IMR-90 (cell line): ENCODE measurements around the gene RHPN2. TPM values are rescaled to one million over a fixed set of nuclear protein-coding genes. Genes with fewer than 3 reads are reported as not detected.

Source experiments
- ATAC-seq: fragments of 200-7000 bp; cut with Tn5 transposase; 2 replicates; pipeline ENCODE4 v1.9.1; 2020; ENCODE audit warnings: low read depth, mild to moderate bottlenecking, moderate library complexity
- BruUV-seq: library from RNA; stranded (reverse); fragments of 400-500 nt; replicated peaks from 2 replicates; lab custom pipeline; 2021; lab: Mats Ljungman, UMichigan
- CTCF ChIA-PET: fragments of 300-600 bp; formaldehyde crosslinking; extraction: SDS; loops from one replicate; lab custom pipeline; 2021; ENCODE audit warnings: antibody characterized with exemption; lab: Yijun Ruan, JAX
- POLR2A ChIA-PET: fragments of 300-600 bp; sonication (Branson Sonifier 250); formaldehyde crosslinking; loops from one replicate; lab custom pipeline; 2022; ENCODE audit warnings: antibody characterized with exemption; ENCODE audit not compliant: unreplicated experiment; lab: Charles Lee
- DNase-seq: peaks from one replicate; pipeline ENCODE4 v3.0.0; 2013
- H2AFZ ChIP-seq: replicated peaks from 2 replicates; pipeline ENCODE3; 2013; ENCODE audit warnings: low read length, mild to moderate bottlenecking; ENCODE audit not compliant: poor library complexity
- H2AK5ac ChIP-seq: 2 replicates; pipeline ENCODE4 v1.6.1; 2013; ENCODE audit warnings: low read depth, low read length, inconsistent platforms
- H2AK9ac ChIP-seq: replicated peaks from 2 replicates; pipeline ENCODE3; 2013; ENCODE audit warnings: mild to moderate bottlenecking, low read depth, low read length, moderate library complexity; ENCODE audit not compliant: poor library complexity
- H2BK120ac ChIP-seq: 2 replicates; pipeline ENCODE4 v1.6.1; 2013; ENCODE audit warnings: low read depth, low read length, inconsistent platforms
- H2BK15ac ChIP-seq: 3 replicates; pipeline ENCODE4 v1.6.1; 2013; ENCODE audit warnings: low read depth, low read length, inconsistent platforms
- H2BK20ac ChIP-seq: 2 replicates; pipeline ENCODE4 v1.6.1; 2013; ENCODE audit warnings: low read depth, mild to moderate bottlenecking, inconsistent platforms, low read length, moderate library complexity
- H2BK5ac ChIP-seq: 2 replicates; pipeline ENCODE4 v1.6.1; 2013; ENCODE audit warnings: mild to moderate bottlenecking, low read depth, low read length, inconsistent platforms; ENCODE audit not compliant: poor library complexity, severe bottlenecking
- H3K14ac ChIP-seq: replicated peaks from 2 replicates; pipeline ENCODE4 v1.6.1; 2013; ENCODE audit warnings: low read depth, low read length, inconsistent platforms
- H3K18ac ChIP-seq: 2 replicates; pipeline ENCODE4 v1.6.1; 2013; ENCODE audit warnings: low read depth, low read length, control low read depth
- H3K23ac ChIP-seq: 2 replicates; pipeline ENCODE4 v1.6.1; 2013; ENCODE audit warnings: low read depth, low read length, inconsistent platforms
- H3K27ac ChIP-seq: 2 replicates; pipeline ENCODE4 v1.5.1; 2013; ENCODE audit warnings: mild to moderate bottlenecking, control low read depth, low read length; ENCODE audit not compliant: insufficient read depth
- H3K27me3 ChIP-seq: 2 replicates; pipeline ENCODE4 v1.6.1; 2013; ENCODE audit warnings: low read length; ENCODE audit not compliant: control insufficient read depth, insufficient read depth
- H3K36me3 ChIP-seq: 2 replicates; pipeline ENCODE4 v1.6.1; 2013; ENCODE audit warnings: low read length, mixed read lengths; ENCODE audit not compliant: control insufficient read depth, insufficient read depth
- H3K4ac ChIP-seq: 2 replicates; pipeline ENCODE4 v1.6.1; 2013; ENCODE audit warnings: low read depth, low read length, inconsistent platforms
- H3K4me1 ChIP-seq: 2 replicates; pipeline ENCODE4 v1.6.1; 2013; ENCODE audit warnings: low read length, mixed read lengths; ENCODE audit not compliant: control insufficient read depth, insufficient read depth
- H3K4me2 ChIP-seq: 2 replicates; pipeline ENCODE4 v1.6.1; 2013; ENCODE audit warnings: low read depth, mild to moderate bottlenecking, control low read depth, low read length, moderate library complexity
- H3K4me3 ChIP-seq: 2 replicates; pipeline ENCODE4 v1.5.1; 2013; ENCODE audit warnings: low read depth, mild to moderate bottlenecking, control low read depth, low read length, moderate library complexity; ENCODE audit not compliant: insufficient read depth
- H3K56ac ChIP-seq: 2 replicates; pipeline ENCODE4 v1.6.1; 2013; ENCODE audit warnings: low read length, inconsistent platforms; ENCODE audit not compliant: insufficient read depth; ENCODE audit errors: extremely low read depth
- H3K79me1 ChIP-seq, 2 experiments: 2 replicates each; pipeline ENCODE4 v1.6.1; 2013; ENCODE audit warnings: low read length in 2 of 2, inconsistent platforms in 1 of 2, low read depth in 1 of 2
- H3K9ac ChIP-seq: 2 replicates; pipeline ENCODE4 v1.6.1; 2013; ENCODE audit warnings: low read depth, low read length, control low read depth
- H3K9me1 ChIP-seq: 2 replicates; pipeline ENCODE4 v1.6.1; 2013; ENCODE audit warnings: low read length, inconsistent platforms; ENCODE audit not compliant: insufficient read depth
- H3K9me3 ChIP-seq: 2 replicates; pipeline ENCODE4 v1.6.1; 2013; ENCODE audit warnings: low read length; ENCODE audit not compliant: control insufficient read depth, insufficient read depth
- H4K20me1 ChIP-seq: 2 replicates; pipeline ENCODE4 v1.6.1; 2013; ENCODE audit warnings: low read length, inconsistent platforms; ENCODE audit not compliant: insufficient read depth
- H4K5ac ChIP-seq: 2 replicates; pipeline ENCODE4 v1.6.1; 2013; ENCODE audit warnings: mild to moderate bottlenecking, low read depth, low read length, control low read depth
- H4K8ac ChIP-seq, 2 experiments: 2 replicates each; pipeline ENCODE4 v1.6.1; 2013; ENCODE audit warnings: low read depth in 2 of 2, low read length in 2 of 2, control low read depth in 1 of 2, inconsistent platforms in 1 of 2
- H4K91ac ChIP-seq: 2 replicates; pipeline ENCODE4 v1.6.1; 2013; ENCODE audit warnings: low read depth, low read length, inconsistent platforms; ENCODE audit not compliant: insufficient read depth
- BHLHE40 ChIP-seq: fragments of 150-350 bp; IDR thresholded peaks from 2 replicates; pipeline ENCODE4 v1.6.1; 2016; ENCODE audit warnings: mild to moderate bottlenecking, low read depth, low read length
- CEBPB ChIP-seq: IDR thresholded peaks from 2 replicates; pipeline ENCODE4 v1.6.1; 2012; ENCODE audit warnings: low read depth, low read length, improper control_type of control experiment
- CHD1 ChIP-seq: IDR thresholded peaks from 2 replicates; pipeline ENCODE4 v1.6.1; 2012; ENCODE audit warnings: low read depth, low read length, improper control_type of control experiment
- ELK1 ChIP-seq: fragments of 150-350 bp; IDR thresholded peaks from 2 replicates; pipeline ENCODE4 v1.6.1; 2016; ENCODE audit warnings: low read depth, mild to moderate bottlenecking, low read length, moderate library complexity, borderline replicate concordance
- MAFK ChIP-seq: IDR thresholded peaks from 2 replicates; pipeline ENCODE4 v1.6.1; 2012; ENCODE audit warnings: low read depth, low read length, improper control_type of control experiment
- MAZ ChIP-seq: IDR thresholded peaks from 2 replicates; pipeline ENCODE4 v1.6.1; 2012; ENCODE audit warnings: low read depth, mild to moderate bottlenecking, low read length, improper control_type of control experiment, moderate library complexity, borderline replicate concordance
- MXI1 ChIP-seq: IDR thresholded peaks from 2 replicates; pipeline ENCODE4 v1.6.1; 2012; ENCODE audit warnings: low read depth, mild to moderate bottlenecking, low read length, moderate library complexity, borderline replicate concordance
- NFE2L2 ChIP-seq: fragments of 150-350 bp; IDR thresholded peaks from 2 replicates; pipeline ENCODE4 v1.6.1; 2016; ENCODE audit warnings: low read depth, mild to moderate bottlenecking, low read length
- RAD21 ChIP-seq: IDR thresholded peaks from 2 replicates; pipeline ENCODE4 v1.6.1; 2012; ENCODE audit warnings: low read length, improper control_type of control experiment
- RCOR1 ChIP-seq: IDR thresholded peaks from 2 replicates; pipeline ENCODE4 v1.6.1; 2012; ENCODE audit warnings: mild to moderate bottlenecking, low read length, improper control_type of control experiment; ENCODE audit not compliant: insufficient replicate concordance
- RFX5 ChIP-seq: IDR thresholded peaks from 2 replicates; pipeline ENCODE4 v1.8.0; 2012; ENCODE audit warnings: low read depth, mild to moderate bottlenecking, low read length, moderate library complexity
- SMC3 ChIP-seq: fragments of 150-350 bp; IDR thresholded peaks from 2 replicates; pipeline ENCODE4 v1.6.1; 2016; ENCODE audit warnings: low read depth, mild to moderate bottlenecking, antibody characterized with exemption, low read length, moderate library complexity
- WGBS, 2 experiments: methylation state at CpG; one replicate each; pipeline versions ENCODE4 v1.1.5 to v1.1.7; 2013; ENCODE audit warnings: missing lambda C conversion rate in 2 of 2; ENCODE audit not compliant: insufficient read length in 1 of 2; ENCODE audit errors: extremely low coverage in 2 of 2; 5-methylcytosine and 5-hydroxymethylcytosine counted together
- dilution Hi-C: fragments of 300-500 bp; cut with HindIII; formaldehyde crosslinking; loops from one replicate; pipeline ENCODE4 v1.14.3; 2018; ENCODE audit warnings: low sequenced_read_pairs; ENCODE audit not compliant: unreplicated experiment
- in situ Hi-C: fragments of 300-500 bp; cut with MboI; formaldehyde crosslinking; loops from 3 replicates; pipeline ENCODE4 v1.14.3; 2019; ENCODE audit warnings: low sequenced_read_pairs, inconsistent platforms, mixed read lengths
- intact Hi-C: fragments of 100-400 bp; cut with micrococcal nuclease; formaldehyde crosslinking; loops from 2 replicates; pipeline ENCODE4 v1.10.0; 2022
- polyA plus RNA-seq, 3 experiments: library from polyadenylated mRNA; depleted of rRNA; stranded (reverse); fragments of >200 nt; gene quantifications; 2 replicates each; pipeline ENCODE4 v1.2.3, GENCODE V29; 2012; ENCODE audit warnings: low replicate concordance in 1 of 3
- total RNA-seq: library from RNA; depleted of rRNA; stranded (reverse); fragments of >200 nt; gene quantifications from 2 replicates; pipeline ENCODE4 v1.2.3, GENCODE V29; 2012
- TF ChIP-seq, protein P1 (sequence below): fragments of 150-350 bp; IDR thresholded peaks from 2 replicates; pipeline ENCODE4 v1.6.1; 2017; ENCODE audit warnings: mild to moderate bottlenecking, antibody characterized with exemption, low read length, low read depth

Gene RHPN2
- total and polyA plus RNA-seq, 2 of the 4 experiments (the other 2 are of a cell fraction), result 2.3 to 4.0 TPM

DNA sequence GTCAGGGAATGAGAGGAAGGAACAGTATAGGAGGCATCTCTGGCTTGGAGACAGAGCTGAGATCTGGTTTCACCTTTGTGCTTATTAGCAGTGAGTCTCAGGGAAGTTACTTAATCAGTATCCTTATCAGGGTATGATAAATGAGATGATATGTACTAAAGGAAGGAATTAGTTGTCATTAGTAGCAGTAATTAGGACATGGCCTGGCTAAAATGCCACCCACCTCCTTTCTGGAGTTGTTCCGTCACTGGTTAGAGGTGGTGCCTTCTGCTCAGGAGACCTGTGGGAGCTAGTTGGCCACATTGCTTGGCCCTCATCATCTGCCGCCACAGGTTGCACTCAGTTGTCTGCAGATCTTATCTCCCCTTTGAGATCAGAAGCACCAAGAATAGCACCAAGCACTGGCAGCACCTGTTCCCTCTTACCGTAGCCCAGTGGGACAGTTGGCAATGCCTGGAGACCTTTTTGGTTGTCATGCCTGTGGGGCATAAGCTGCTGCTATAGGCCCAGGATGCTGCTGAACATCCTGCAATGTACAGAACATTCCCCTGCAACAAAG lies 21.0 kb upstream of the RHPN2 start:
- DNase-seq, result no peak
- no TSS peak for BruUV-seq
- CTCF ChIA-PET, result no interaction called here
- TF ChIP-seq MAFK (no peak), CHD1 (no peak), MAZ (no peak), CEBPB (no peak), RAD21 (no peak), SMC3 (no peak), MXI1 (no peak), ELK1 (no peak), NFE2L2 (no peak), RFX5 (no peak), RCOR1 (no peak), BHLHE40 (no peak)
- TF ChIP-seq, protein P1, sequence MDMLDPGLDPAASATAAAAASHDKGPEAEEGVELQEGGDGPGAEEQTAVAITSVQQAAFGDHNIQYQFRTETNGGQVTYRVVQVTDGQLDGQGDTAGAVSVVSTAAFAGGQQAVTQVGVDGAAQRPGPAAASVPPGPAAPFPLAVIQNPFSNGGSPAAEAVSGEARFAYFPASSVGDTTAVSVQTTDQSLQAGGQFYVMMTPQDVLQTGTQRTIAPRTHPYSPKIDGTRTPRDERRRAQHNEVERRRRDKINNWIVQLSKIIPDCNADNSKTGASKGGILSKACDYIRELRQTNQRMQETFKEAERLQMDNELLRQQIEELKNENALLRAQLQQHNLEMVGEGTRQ, result no peak
- no peak overlapping the region for H2AK5ac ChIP-seq
- no peak overlapping the region for H3K4me3 ChIP-seq
- H4K5ac ChIP-seq, result no peak overlapping the region
- H3K4ac ChIP-seq, result no peak overlapping the region
- no peak overlapping the region for H3K14ac ChIP-seq
- H2BK20ac ChIP-seq, result no peak overlapping the region
- dilution Hi-C loops (no loop called here), in situ Hi-C loops (no loop called here), intact Hi-C loops (loop anchor here (10.0 kb wide), 1 partner anchor 501 kb away; the partner anchor contains the start of gene PDCD5)
- POLR2A ChIA-PET, result no interaction called here
- H3K9me1 ChIP-seq, result peaks cover 9% of the 10 kb centered on the region
- no peak overlapping the region for H3K56ac ChIP-seq
- H3K27me3 ChIP-seq, result no peaks in the 10 kb centered on the region
- no peak overlapping the region for H3K23ac ChIP-seq
- no peak overlapping the region for H2AFZ ChIP-seq
- H4K20me1 ChIP-seq, result no peaks in the 10 kb centered on the region
- no peak for ATAC-seq
- H3K36me3 ChIP-seq, result peaks cover 13% of the 10 kb centered on the region
- no peak overlapping the region for H3K9ac ChIP-seq
- H3K79me1 ChIP-seq, result peaks cover 9 to 21% of the 10 kb centered on the region in 2 experiments
- no peak overlapping the region for H3K27ac ChIP-seq
- H3K4me1 ChIP-seq, result peaks cover 3% of the 10 kb centered on the region; the same call in 1 of the 2 replicates
- no peak overlapping the region for H2AK9ac ChIP-seq
- WGBS, 2 experiments, result 100% methylated on average over 1 of the region's 3 CpGs; no CpG with 5 or more reads in 1 of the 2 experiments
- H2BK5ac ChIP-seq, result no peak overlapping the region
- no peak overlapping the region for H3K4me2 ChIP-seq
- no peak overlapping the region for H2BK120ac ChIP-seq
- H3K9me3 ChIP-seq, result no peaks in the 10 kb centered on the region
- no peak overlapping the region for H3K18ac ChIP-seq
- H4K91ac ChIP-seq, result no peak overlapping the region
- H2BK15ac ChIP-seq, result no peak overlapping the region
- no peak overlapping the region for H4K8ac ChIP-seq
